22Rv1 (cell line): ENCODE data around the gene MYO7B.

Source experiments
- CTCF ChIP-seq: fragments of 450-650 bp; IDR thresholded peaks from 2 replicates; pipeline ENCODE4 v1.5.1; 2017; ENCODE audit warnings: mild to moderate bottlenecking
- ZFX ChIP-seq: fragments of 450-650 bp; IDR thresholded peaks from 2 replicates; pipeline ENCODE4 v1.6.1; 2017; ENCODE audit warnings: antibody characterized with exemption, borderline replicate concordance

- TF ChIP-seq CTCF (no peak), ZFX (no peak)
These were observed 100.1 kb downstream of the MYO7B start for GRCh38 chr2:127635380-127636237.
